Hematopoietic multipotent progenitor cell treated with erythropoietin and hydrocortisone succinate and interleukin-3 and kit ligand, for 6 days (in vitro differentiated cells): ENCODE data around the gene CCDC87.
"Not testable (repeated sequence)": the region's sequence is repeated elsewhere in the genome, so short reads cannot be mapped to it uniquely, and the experiment has no call there.

ENCODE experiments used
- DNase-seq: peaks from one replicate; pipeline ENCODE4 v3.0.0-alpha.2; 2015

CCDC87 gene

DNA sequence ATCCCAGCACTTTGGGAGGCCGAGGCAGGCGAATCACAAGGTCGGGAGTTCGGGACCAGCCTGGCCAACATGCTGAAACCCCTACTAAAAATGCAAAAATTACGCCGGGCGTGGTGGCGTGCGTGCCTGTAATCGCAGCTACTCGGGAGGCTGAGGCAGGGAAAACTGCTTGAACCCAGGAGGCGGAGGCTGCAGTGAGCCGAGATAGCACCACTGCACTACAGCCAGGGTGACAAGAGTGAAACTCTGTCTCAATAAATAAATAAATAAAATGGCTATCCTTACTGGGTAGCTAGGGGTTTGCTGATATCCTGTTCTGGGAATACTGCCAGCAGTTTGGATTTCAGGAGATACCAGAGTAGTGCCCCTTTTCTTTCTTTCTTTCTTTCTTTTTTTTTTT is 21.2 kb upstream of the CCDC87 start:
- peak; percentile 55 for DNase-seq

DNA sequence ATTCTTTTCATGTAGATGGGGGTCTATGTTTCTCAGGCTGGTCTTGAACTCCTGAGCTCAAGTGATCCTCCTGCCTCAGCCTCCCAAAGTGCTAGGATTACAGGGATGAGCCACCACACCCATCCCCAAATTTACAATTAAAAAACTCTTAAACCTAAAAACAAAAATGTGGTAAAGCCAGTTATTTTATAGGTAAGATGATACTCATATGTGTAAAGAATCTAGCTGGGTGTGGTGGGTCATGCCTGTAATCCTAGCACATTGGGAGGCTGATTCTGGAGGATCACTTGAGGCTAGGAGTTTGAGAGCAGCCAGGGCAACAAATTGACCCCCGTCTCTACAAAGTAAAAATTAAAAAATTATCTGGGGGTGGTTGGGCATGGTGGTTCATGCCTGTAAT is 19.6 kb upstream of the CCDC87 start:
- DNase-seq = no peak

DNA sequence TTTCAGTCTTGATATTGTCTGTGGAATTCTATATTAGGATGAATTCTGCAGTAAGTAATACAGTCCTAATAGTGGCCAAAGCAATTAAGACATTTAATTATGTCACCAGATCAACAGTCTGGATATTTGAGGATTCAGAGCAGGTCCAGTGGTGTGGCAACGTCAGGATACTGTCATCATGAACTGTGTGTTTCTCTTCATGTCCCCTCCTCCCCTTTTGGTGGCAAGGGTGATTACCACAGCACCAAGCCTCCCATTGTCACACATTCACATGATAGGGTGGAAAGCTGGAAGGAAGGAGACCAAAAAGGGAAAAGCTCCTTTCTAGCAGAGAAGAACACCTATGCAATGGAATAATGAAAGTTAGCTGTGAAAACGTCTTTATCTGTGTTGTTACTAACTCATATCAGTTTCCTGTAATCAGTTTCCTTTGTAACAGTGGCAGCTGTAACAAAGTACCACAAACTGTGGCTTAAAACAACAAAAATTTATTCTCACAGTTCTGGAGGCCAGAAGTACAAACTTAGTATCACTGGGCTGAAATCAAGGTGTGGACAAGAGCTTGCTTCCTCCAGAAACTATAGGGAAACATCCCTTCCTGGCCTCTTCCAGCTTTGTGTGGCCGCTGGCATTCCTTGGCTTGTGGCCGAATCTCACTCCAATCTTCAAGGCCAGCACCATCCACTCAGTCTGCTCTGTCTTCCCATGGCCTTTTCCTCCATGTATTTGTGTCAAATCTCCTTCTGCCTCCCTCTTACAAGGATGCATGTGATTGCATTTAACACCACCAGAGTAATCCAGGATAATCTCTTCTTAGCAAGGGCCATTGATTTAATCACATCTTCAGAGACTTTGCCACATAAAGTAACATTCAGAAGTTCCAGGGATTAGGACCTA is 17.1 kb upstream of the CCDC87 start:
- peak; percentile 35 for DNase-seq

DNA sequence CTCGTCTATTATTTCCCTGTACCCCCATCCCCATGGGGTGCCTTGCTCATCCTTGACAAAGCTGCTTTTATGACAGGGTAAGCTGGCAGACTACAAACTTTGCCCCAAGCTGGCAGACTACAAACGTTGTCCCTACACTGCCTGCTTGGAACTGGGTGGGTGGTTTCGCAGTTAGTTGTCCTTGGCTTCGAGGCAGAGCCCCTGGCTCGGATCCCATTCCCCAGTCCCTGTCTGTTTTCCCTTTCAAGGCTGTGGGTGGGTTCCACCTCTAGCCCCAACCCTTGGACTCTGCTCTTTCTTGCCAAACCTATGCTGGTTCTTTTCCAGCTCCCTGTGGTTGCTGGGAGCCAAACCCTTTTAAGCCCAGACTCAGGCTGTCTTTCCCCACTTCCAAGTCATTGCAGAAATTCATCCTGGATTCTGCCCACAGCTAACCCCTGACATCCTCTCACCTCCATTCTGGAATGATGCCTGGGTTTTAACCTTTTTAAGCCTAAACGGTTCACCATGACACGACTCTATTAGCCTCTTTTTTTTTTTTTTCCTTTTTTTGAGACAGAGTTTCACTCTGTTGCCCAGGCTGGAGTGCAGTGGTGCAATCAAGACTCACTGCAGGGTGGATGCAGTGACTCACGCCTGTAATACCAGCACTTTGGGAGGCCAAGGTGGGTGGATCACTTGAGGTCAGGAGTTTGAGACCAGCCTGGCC is 14.4 kb upstream of the CCDC87 start:
- DNase-seq = no peak

DNA sequence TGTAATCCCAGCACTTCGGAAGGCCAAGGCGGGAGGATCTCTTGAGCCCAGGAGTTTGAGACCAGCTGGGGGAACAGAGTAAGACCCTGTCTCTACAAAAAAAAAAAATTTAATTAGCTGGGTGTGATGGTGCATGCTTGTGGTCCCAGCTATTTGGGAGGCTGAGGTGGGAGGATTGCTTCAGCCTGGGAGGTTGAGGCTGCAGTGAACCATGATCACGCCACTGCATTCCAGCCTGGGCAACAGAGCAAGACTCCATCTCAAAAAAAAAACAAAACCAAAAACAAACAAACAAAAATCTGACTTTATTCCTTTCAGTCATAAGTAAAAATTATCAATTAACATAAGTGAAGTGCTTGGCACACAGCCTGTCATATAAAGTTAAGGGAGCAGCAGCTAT is 13.7 kb upstream of the CCDC87 start:
- DNase-seq = not testable (repeated sequence)

DNA sequence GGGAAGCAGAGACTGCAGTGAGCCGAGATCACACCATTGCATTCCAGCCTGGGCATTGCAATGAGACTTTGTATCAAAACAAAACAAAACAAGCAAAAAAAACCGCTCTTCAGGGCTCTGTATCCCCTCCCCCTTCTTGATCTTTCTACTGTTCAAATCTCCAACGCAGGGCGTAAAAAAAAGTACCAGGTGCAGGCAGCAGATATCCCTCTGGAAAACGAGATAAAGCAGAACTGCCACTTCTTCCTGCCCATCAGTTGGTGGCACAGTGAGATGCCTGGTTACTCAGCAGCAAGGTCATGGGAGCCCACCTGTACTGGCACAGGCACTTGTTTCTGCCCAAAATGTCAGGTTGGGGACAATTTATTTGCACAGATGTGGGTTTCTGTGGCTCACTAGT is 11.3 kb upstream of the CCDC87 start:
- DNase-seq = peak; percentile 93

DNA sequence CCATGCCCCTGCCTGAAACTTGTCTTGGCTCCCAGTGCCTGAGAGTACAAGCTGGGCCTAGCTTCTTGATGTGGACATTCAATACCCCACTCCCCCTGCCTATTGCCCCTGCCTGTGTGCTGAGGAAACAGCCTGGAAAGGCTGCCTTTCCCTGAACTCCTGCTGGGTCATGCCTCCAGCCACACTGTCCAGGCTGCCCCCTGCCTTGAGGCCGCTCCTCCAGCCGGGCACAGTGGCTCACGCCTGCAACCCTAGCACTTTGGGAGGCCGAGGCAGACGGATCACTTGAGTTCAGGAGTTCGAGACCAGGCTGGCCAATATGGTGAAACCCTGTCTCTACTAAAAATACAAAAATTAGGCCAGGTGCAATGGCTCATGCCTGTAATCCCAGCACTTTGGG is 10.2 kb upstream of the CCDC87 start:
- no peak for DNase-seq

DNA sequence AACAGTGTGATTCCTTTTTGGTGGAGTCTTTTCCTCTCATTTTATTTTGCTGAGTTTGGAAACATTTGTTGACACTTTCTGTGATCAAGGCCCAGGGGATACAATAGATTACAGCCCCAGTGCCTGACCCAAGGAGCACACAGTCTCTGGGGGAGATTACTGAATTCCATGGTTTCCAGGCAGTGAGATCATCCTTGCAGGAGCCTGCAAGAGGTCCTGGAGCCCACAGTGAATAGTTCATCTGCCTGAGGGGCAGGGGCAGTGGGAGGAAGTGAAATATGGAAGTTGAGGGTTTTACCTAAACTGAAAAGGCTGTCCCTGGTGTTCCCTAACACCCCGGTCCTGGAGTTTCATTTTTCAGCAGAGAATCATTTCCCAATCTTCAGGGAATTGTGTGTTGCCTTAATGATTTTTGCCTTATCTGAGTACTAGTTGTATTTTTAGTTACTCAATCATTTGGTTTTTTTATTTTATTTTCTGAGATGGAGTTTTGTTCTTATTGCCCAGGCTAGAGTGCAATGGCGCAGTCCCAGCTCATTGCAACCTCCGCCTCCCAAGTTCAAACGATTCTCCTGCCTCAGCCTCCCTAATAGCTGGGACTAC is 7.9 kb upstream of the CCDC87 start:
- no peak for DNase-seq

DNA sequence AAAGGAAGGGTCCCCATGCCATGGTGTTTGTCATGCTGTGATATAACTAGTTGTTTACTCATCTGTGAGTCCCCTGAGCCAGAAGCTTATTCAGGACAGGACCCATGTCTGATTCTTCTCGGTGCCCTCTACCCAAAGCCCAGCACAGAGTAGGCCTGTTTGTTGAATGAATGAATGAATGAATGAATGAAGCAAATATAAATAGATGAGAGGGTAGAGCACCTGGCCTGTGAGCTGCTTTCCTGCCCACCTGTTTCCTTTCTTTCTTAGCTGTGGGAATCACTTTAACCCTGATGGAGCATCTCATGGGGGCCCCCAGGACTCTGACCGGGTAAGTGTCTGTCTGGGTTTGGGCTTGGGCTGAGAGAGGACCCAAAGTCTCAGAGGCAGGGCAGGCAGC is 7.4 kb upstream of the CCDC87 start:
- no peak for DNase-seq

DNA sequence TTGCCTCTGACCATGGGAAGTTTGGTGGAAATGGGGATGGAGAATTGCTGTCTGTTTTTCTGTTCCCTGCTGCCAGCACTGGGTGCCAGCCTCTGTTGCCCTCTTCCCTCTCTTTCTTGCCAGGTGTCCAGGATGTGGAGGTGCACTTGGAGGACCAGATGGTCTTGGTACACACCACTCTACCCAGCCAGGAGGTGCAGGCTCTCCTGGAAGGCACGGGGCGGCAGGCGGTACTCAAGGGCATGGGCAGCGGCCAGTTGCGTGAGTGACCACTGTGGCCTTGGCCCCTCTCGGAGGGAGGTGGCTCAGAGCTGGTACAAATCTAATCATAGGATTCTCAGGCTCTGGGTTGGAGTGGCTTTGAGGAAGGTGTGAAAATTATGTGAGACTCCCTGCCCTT is 6.1 kb upstream of the CCDC87 start:
- no peak for DNase-seq

DNA sequence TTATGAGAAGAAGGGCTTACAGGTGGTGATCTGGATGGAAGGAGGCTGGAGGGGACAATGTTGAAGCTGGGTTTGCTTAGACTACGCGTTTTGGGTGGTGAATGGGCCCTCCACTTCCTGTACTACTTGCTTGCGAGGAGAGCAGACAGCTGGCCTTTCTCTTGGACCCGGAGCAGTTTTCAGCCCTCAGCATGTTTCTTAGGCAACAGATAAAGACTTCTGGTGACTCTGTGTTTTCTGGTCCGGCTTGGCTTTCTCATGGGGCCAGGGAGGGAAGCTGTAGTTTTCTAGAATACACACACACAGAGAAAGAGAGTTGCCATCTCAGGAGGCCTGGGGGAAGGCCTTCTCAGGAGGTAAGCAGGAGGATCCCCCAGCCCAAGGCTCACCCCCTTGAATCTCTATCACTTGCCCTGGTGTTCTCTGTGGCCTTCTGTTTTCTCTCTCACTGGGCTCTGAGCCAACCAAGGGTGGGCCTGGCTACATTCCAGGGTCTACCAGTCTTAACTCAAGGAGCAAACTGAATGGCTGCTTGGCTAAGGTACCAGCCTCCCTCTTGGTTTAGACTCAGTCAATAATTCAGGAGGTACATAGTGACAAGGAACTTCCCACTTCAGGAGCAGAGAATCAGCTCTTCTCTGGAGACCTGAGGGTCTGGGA is 2.5 kb upstream of the CCDC87 start:
- DNase-seq = peak; percentile 84

DNA sequence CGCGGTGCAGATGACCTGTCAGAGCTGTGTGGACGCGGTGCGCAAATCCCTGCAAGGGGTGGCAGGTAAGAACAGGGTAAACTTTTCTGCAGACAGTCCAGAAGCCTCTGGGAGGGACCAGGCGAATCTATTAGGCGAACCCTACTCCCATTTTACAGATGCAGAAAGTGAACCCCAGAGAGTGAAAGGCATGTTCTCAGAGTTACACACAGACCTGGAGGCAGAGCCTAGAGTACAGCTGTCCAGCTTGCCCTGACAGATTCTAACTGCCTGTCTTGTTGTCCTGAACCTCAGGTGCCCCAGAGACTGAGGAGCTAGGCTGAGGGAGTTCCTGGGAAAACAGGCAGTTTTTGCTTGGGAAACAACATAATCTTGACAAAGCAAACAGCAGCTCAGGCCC is 787 bp upstream of the CCDC87 start:
- DNase-seq = no peak

DNA sequence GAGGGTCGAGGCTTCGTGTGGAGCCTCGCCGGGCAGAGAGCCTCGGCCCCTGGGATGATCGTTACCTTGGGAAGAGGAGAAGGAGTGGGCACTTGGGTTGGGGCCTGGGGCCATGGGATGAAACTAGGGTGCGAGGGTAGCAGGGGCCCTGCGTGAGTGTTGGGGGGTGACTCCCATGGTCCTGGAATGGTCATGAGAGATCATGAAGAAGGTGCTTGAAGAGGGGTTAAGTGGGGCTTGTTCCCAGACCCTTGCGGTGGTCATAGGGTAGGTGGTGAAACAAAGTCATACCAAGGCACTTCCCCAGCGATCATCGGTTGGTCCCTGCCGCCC is 406 bp upstream of the CCDC87 start:
- DNase-seq = no peak

DNA sequence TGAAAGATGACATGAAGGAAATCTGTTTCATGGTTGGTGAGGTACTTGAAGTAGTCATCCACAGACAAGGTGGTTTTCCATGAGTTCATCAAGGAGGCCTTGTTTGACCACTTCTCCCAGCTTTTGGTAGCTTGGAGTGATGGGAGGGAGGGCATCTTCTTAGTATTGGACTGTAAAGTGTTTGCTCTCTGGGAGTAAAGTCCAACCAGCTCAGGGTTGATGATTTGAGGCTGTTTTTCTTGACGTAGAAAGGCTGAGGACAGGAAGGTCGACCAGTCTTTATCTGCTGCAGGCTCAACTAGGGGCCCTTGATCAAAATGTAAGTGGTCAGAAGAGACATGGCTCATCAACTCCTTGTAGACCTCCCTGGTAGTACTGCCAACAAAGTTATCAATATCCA is 1.7 kb downstream of the CCDC87 start:
- DNase-seq = no peak

DNA sequence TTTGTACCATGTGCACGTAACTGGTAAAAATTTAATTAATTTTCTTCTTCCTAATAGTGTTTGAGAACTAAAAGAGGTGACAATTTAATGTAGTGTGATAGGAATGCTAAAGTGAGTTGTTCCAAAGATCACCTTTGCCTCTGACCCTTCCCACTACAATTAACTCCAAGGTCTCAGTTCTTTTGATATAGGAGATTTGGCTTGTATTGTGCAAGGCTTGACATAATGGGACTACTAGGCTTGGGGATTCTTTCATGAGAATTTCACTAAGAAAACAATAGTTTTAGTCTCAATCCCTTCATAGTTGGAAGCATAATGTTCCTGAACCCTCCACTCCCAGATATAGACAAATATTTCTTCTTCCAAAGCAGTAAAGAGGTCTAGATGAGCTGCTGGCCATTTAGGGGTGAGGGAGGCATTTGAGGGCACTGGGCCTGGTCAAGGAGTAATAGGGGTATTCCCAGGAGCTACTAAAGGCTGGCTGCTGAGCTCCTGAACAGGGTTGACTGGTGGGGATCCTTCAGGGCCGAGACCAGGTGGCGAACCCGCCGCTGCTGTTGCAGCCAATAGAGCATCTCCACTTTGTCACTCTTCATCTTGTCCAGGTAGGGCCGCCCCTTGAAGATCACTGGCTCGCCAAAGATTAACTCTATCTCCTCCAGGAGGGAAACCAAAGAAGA is 2.7 kb downstream of the CCDC87 start:
- no peak for DNase-seq

DNA sequence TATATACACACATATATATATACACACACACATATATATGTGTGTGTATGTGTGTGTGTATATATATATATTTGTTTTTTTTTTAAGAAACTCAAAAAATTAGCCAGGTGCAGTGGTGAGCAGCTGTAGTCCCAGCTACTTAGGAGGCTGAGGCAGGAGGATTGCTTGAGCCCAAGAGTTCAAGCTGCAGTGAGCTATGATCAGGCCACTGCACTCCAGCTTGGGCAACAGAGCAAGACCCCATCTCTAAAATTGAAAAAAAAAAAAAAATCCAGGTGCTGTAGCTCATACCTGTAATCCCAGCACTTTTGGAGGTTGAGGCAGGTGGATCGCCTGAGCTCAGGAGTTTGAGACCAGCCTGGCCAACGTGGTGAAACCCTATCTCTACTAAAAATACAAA is 3.5 kb downstream of the CCDC87 start:
- DNase-seq = not testable (repeated sequence)

DNA sequence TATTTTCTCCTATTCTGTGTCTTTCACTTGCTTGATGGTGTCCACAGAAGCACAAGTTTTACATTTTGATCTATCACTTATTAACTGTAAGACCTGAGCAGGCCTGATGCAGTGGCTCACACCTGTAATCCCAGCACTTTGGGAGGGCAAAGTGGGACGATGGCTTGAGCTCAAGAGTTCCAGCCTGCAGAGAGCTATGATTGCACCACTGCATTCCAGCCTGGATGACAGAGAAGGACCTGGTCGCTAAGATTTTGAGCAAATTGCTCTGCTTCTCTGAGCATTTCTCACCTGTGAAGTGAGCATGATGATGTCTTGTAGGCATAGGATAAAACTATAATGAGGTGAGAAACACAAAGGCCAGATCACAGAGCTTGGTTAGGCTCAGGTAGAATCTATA is 6.7 kb downstream of the CCDC87 start:
- no peak for DNase-seq

DNA sequence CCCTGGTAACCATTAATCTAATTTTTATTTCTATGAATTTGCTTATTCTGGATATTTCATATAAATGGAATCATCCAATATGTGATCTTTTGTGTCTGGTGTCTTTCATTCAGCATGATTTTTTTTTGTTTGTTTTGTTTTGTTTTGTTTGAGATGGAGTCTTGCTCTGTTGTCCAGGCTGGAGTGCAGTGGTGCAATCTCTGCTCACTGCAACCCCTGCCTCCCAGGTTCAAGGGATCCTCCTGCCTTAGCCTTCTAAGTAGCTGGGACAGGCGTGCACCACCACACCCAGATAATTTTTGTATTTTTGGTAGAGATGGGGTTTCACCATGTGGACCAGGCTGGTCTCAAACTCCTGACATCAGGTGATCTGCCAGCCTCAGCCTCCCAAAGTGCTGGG is 7.4 kb downstream of the CCDC87 start:
- DNase-seq = not testable (repeated sequence)

DNA sequence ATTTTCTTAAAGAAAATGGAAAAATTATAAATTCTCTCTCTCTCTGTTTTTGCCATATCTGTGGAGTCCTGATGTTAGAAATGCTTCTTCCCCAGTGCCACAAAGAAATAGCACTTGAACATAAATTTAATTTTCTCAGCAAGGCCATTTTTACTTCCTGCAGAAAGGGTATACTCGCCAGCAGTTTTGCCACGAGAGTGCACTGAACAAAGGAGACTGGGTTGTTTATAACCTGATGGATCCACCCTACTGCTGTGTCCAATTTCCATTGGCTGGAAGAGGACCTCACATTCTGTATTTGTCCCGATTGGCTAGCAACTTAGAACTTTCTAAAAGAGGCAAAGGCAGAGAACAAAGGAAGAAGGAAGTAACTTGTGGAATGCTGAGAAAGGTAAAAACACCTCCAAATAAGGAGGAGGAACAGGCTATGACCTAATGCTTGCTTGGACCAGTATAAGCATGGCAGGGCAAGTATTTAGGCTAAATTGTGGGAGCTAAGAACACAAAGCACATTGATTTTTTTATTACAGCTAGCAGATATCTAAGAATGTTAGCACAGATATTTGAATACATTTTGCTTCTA is 10.2 kb downstream of the CCDC87 start:
- not testable (repeated sequence) for DNase-seq

DNA sequence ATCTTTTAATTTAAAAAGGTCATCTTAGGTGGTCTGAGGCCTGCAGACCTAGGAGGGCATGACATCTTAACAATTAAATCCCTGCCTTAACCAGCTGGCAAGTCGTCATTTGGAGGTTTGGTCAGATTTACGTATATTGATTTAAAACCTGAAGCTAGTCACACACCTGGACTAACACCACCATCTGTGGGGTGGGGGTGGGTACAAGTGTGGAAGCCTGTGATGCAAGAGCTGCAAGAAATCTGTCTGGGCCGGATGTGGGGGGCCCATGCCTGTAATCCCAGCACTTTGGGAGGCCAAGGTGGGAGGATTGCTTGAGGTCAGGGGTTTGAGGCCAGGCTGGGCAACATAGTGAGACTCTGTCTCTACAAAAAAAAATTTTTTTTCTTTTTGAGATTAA is 11.6 kb downstream of the CCDC87 start:
- DNase-seq = no peak

DNA sequence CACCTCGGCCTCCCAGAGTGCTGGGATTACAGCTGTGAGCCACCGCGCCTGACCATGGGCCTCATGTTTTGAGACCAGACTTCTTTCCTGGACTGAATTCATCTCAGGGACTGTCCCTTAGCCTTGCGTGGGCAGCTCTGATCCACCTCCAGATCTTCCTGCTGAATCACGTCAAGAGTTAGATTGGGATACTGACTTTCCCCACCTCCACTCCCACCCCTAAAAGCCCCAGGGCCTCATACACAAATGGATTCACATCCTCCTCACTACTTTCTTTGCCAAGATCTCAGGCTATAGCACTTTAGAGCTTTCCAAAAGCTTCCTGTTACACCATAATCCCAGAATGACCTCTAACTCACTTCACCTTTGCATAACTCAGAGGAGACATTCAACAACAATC is 12.1 kb downstream of the CCDC87 start:
- DNase-seq = no peak

DNA sequence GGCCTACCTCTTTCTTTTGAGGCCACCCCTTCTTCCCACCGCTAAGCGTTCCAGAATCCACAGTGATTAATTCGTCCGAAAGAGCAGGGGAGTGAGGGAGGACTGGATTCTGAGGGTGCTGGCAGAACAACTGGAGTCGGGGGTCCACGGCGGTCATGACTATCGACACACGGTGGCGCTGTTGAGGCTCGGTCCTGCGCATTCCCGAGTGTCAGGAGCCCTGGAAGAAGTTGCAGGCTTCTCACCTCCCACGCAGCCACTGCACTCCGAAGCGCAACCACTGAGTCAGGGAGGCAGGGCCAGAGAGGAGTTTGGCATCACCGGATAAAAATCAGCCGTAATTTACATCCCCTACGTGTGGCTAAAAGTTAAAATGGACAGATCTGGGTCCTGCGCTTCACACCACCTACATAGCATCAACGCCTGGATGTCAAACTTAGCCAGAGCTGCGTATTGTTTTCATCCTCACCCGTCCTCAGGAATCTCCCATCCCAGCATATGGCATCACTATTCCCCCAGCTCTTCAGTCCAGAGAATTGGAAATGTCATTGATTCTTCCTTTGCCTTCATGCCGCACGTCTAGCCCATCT is 13.8 kb downstream of the CCDC87 start:
- peak; percentile 82 for DNase-seq
